CD4-positive, alpha-beta T cell treated with Interleukin-4 for 1 hour (primary cell): ENCODE results near the gene ELOVL6.
A peak's percentile ranks its signal among the peaks of the same experiment; 100 is the strongest.
"Not testable (repeated sequence)": the region's sequence is repeated elsewhere in the genome, so short reads cannot be mapped to it uniquely, and the experiment has no call there.

ENCODE experiments used
- DNase-seq, 2 donors: peaks; one replicate each; pipeline ENCODE4 v3.0.0-alpha.2; 2020 to 2022

The ELOVL6 gene

DNA sequence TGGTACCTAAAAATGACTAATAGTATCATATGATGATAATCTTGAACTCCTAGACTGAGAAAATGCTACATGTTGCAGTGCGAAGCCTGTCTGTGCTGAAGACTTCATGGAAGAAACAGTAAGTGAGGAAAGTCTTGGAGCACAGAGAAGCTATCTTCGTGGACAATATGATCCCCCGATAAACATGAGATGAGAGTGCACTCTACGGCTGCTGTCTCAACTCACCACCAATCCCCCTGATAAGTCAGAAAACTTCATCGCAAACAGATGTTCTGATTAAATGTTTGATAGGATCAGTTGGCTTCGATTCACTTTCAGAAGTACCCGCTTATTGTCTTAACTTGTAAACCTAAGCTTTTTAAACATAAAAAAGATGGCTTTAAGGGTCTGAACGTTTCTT, 130.2 kb downstream of the ELOVL6 start:
- no peak for DNase-seq

- no peak for DNase-seq
Measured at GRCh38 chr4:110064934-110065333, 133.5 kb downstream of the ELOVL6 start.

DNA sequence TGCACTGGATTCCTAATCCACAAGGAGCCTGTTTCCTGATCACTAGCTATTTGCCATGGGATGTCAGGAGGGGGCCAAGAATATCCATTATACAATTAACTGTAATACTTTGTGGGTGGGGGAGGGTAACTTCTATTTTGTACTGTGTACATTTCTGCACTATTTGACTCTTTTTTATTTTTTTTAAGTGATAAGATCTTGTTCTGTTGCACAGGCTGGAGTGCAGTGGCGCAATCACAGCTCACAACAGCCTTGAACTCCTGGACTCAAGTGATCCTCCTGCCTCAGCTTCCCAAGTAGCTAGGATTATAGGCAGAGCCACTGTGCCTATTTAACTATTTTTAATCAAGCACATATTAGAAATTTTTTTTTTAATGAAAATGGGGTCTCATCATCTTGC, 134.1 kb downstream of the ELOVL6 start:
- DNase-seq: no peak

DNA sequence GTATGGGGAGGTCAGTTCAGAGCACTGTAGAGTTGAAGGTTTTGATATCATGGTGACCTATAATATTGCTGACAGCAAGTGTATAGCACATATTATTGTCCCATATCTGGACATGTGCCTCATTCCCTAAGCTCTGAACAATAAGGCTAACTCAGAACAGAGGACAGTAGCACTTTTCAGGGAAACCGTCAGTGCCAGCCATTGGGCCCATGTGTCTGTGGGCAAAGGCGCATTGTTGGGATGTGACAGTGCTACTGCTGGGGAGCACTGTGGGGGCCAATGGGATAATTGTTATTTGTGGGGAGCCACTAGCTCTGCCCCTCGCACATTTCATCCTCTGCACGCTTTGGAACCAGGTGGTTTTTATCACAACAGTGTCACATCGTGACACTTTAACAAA, 136.2 kb downstream of the ELOVL6 start:
- DNase-seq: no peak

DNA sequence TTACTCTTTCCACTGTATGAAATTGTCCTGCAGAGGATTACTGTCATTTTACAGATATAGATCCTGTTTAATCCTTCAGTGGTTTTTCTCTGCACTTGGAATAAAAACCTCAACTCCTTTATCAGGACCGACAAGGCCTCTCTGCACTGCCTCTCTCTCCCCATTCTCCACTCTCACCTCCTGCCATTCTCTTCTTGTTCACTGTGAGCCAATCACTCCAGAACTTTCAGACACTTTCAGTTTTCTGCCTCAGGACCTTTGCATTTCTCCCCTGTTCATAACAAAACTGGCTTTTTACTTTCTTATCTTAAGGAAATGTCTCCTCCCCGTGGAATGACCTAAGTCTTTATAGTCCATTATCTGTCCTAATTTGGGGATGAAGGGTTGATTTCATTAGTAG, 137.3 kb downstream of the ELOVL6 start:
- no peak for DNase-seq

DNA sequence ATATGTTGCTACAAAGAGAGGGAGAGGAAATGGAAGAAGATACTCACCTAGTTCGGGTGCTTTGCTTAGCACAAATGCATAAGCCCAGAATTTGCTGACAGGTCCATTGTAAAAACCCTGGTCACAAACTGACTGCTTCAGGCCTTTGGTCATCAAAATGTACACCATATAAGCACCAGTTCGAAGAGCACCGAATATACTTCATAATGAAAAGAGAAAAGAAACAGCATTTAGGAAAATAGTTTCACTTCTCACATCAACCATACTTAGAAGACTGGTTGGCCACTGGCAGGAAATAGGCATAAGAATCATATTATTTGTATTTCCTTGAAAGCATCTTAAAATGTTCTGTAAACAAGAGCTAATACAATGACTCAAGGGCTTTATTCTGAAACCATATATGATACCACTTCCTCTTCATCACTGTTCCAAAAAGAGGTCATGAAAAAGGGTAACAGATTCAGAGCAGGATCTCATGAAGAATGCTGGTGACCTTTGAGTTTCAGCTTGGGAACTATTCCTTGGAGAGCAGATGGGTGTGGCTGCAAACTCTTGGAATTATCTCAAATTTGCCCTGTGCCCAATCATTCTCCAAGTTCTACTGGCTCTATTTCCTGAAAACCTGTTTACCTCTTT, 138.7 kb downstream of the ELOVL6 start:
- DNase-seq: peak in 1 of 2 donors; percentile 48

DNA sequence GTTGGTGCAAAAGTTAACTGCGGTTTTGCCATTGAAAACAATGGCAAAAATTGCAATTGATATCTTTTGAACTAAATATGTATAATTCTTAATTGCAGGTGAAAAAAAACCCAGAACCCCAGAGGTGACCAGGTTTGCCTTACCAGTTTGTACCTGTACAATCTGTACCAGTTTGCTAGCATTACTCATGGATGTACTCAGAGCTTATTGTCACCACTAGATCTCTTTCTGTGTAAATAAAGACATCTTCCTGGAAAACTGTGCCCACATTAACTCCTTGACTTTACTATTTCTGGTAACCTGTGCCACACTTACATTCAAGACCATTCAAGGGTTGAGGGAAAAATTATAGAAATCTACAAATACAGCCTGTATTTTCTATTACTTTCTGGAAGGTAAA, 139.7 kb downstream of the ELOVL6 start:
- DNase-seq: no peak

GRCh38 chr4:110055158-110055768, 143.2 kb downstream of the ELOVL6 start:
- DNase-seq: peak in 1 of 2 donors; percentile 18

- DNase-seq: peak; percentile 51 to 66
Measured at GRCh38 chr4:110049951-110050925, 148.2 kb downstream of the ELOVL6 start.

DNA sequence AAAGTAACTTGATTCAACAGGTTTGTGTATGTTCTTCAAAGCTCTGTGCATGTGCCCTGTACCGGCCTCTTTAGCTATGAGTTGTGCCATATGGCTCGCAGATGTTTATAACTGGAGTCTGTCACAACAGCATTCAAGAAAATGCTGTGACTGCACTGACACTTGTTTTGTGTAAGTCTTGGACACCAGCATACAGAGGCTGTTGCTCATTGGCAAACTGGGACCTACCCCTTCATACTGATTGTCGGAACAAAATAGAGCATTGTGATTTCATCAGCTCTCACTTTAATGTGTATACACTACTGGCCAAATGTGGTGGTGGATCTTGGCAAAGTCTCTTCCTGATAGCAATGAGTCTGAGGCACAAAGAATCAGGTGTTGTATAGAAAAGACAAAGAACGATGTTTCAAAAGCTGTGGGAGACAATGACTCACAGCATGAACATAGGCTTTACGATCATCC, 151.8 kb downstream of the ELOVL6 start:
- DNase-seq: no peak

GRCh38 chr4:110042545-110043517, 155.6 kb downstream of the ELOVL6 start:
- DNase-seq: no peak

DNA sequence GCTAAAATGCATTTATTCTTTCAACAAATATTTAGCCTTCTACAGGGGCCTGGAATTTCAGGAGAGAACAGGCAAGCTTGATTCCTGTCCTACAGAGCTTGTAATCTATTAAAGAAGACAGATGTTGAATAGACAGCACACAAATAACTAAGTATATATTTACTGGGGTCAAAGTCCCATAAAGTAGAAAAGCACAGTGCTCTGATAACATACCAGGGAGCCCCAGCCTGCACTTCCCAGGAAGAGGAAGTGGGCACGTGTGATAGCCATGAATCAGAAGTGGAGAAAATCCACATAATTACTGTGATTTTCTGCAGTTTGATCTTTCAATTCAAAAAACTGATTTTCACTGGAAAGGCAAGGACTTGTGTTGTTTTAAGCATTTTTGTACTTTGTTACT, 156.7 kb downstream of the ELOVL6 start:
- DNase-seq: no peak

GRCh38 chr4:110039164-110039563, 159.3 kb downstream of the ELOVL6 start:
- not testable (repeated sequence) for DNase-seq

- DNase-seq: peak; percentile 8 to 27
Measured at GRCh38 chr4:110034026-110034393, 164.4 kb downstream of the ELOVL6 start.

GRCh38 chr4:110033355-110034025, 164.9 kb downstream of the ELOVL6 start:
- no peak for DNase-seq

GRCh38 chr4:110032603-110033002, 165.8 kb downstream of the ELOVL6 start:
- DNase-seq: peak in 1 of 2 donors; percentile 49

GRCh38 chr4:110025718-110026117, 172.7 kb downstream of the ELOVL6 start:
- no peak for DNase-seq

GRCh38 chr4:110025056-110025455, 173.4 kb downstream of the ELOVL6 start:
- no peak for DNase-seq

DNA sequence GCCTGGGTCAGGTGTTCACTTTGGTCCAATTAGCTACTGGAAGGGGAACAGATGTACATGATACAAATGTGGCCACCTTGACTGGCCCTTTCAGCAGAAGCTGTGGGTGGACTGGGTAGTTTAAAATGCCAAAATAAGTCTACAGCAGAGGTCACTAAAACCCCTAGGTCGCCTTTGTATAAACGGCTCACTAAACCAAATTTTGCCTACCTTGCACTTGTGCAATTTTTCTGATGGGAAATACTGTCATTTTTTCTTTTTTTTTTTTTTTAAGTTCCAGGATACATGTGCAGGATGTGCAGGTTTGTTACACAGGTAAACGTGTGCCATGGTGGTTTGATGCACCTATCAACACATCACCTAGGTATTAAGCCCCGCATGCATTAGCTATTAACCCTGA, 176.0 kb downstream of the ELOVL6 start:
- no peak for DNase-seq

GRCh38 chr4:110020646-110021443, 177.6 kb downstream of the ELOVL6 start:
- no peak for DNase-seq

DNA sequence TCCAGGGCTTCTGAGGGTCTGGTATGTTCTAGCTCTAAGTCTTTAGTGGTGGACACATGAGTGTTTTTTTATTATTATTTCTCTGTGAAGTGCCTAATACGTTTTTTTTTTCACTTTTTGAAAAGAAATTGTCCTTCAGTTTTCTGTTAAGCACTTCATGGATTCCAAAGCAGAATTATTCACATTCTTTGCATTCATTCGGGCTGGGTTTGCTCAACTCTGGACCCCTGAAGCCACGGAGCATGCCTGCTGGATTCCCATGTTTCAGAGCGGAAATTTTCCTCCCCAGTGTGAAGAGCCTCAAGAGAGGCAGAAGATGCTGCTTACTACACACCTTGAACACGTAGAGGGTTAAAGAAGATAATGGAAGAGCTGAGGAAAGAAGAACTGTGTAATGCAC, 178.3 kb downstream of the ELOVL6 start:
- no peak for DNase-seq
